ENCODE measurements around the gene NOS1.
"Not testable (repeated sequence)": the region's sequence is repeated elsewhere in the genome, so short reads cannot be mapped to it uniquely, and the experiment has no call there.

NOS1 gene

GRCh38 chr12:117182866-117183265 is 178.6 kb downstream of the NOS1 start:
- no peak for DNase-seq
- no peak for TF ChIP-seq CTCF (IDR thresholded peaks at IDR 0.05; ENCODE audit: low read depth, low read length)
- Histone ChIP-seq H3K4me3 (ENCODE audit: low read depth, low read length) (no peak overlapping the region), H3K9me3 (no peaks in the 10 kb centered on the region), H3K4me1 (no peaks in the 10 kb centered on the region), H3K27me3 (no peaks in the 10 kb centered on the region), H3K36me3 (peaks cover 72% of the 10 kb centered on the region)

- H3K27me3 ChIP-seq, H3K9me3 ChIP-seq: not testable (repeated sequence)
- peaks cover 79% of the 10 kb centered on the region for H3K36me3 ChIP-seq
These were observed 180.0 kb downstream of the NOS1 start for GRCh38 chr12:117181468-117181843.

GRCh38 chr12:117180758-117181467 is 180.5 kb downstream of the NOS1 start:
- Histone ChIP-seq H3K4me1 (no peaks in the 10 kb centered on the region), H3K9me3 (no peaks in the 10 kb centered on the region), H3K4me3 (ENCODE audit: low read depth, low read length) (no peak overlapping the region), H3K27me3 (no peaks in the 10 kb centered on the region), H3K36me3 (peaks cover 79% of the 10 kb centered on the region)
- no peak for DNase-seq
- no peak for TF ChIP-seq CTCF (IDR thresholded peaks at IDR 0.05; ENCODE audit: low read depth, low read length)

More at GRCh38 chr12:117181468-117181843, 180.0 kb downstream of the NOS1 start:
- DNase-seq; H3K4me3 ChIP-seq (ENCODE audit: low read depth, low read length); H3K4me1 ChIP-seq: not testable (repeated sequence)

DNA sequence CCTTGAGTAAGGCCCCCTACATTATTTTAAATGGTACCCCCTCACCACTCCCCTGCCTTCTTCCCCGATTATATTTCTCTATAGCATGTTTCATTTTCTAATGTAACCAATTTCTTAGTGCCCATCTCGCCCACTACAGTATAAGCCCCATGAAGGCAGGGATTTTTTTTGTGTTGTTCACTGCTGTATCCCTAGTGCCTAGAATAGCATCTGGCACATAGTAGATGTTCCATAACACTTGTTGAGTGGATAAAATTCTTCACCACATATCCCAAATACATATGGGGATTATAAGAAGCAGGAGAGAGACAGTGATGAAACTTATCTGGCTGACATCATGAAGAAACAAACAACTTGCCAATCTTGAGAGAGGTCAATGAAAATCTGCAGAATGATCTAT is 182.7 kb downstream of the NOS1 start:
- no peaks in the 10 kb centered on the region for H3K9me3 ChIP-seq
- H3K4me3 ChIP-seq (ENCODE audit: low read depth, low read length): no peak overlapping the region
- H3K27me3 ChIP-seq: no peaks in the 10 kb centered on the region
- DNase-seq: no peak
- no peaks in the 10 kb centered on the region for H3K4me1 ChIP-seq
- TF ChIP-seq CTCF (IDR thresholded peaks at IDR 0.05; ENCODE audit: low read depth, low read length): no peak
- H3K36me3 ChIP-seq: peaks cover 84% of the 10 kb centered on the region

DNA sequence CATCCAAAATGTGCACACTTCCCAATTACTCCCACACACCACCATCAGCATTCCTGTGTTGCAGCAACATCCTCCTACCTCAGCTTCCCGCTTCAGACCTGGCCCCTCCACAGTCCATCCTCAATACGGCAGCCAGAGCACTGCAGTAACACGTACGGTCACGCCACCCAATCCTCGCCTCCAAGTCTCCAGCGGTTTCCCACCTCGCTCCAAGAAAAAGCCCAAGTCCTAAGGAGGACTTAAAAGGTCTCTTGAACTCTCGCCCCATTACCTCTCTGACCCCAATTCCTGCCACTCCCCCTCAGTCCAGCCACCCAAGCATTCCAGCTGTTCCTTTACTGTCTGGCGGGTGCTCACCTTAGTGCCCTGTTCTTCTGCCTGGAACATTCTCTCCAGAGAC is 183.1 kb downstream of the NOS1 start:
- no peak overlapping the region for H3K4me3 ChIP-seq (ENCODE audit: low read depth, low read length)
- peaks cover 85% of the 10 kb centered on the region for H3K36me3 ChIP-seq
- no peak for TF ChIP-seq CTCF (IDR thresholded peaks at IDR 0.05; ENCODE audit: low read depth, low read length)
- no peaks in the 10 kb centered on the region for H3K4me1 ChIP-seq
- H3K9me3 ChIP-seq: no peaks in the 10 kb centered on the region
- DNase-seq: no peak
- H3K27me3 ChIP-seq: no peaks in the 10 kb centered on the region

GRCh38 chr12:117172168-117172567 is 189.3 kb downstream of the NOS1 start:
- Histone ChIP-seq H3K27me3 (no peaks in the 10 kb centered on the region), H3K36me3 (peaks cover 89% of the 10 kb centered on the region), H3K4me1 (no peaks in the 10 kb centered on the region), H3K4me3 (ENCODE audit: low read depth, low read length) (no peak overlapping the region), H3K9me3 (no peaks in the 10 kb centered on the region)
- no peak for TF ChIP-seq CTCF (IDR thresholded peaks at IDR 0.05; ENCODE audit: low read depth, low read length)
- no peak for DNase-seq
